GM19463 (cell line): ENCODE results near the gene FMN1.

ENCODE experiments used
- ATAC-seq: cut with Tn5 transposase; IDR thresholded peaks from one replicate; pipeline ENCODE4 v1.9.1; 2021; ENCODE audit warnings: mild to moderate bottlenecking, moderate library complexity; ENCODE audit not compliant: unreplicated experiment

The FMN1 gene

GRCh38 chr15:33021806-33022389 is 172.6 kb downstream of the FMN1 start:
- ATAC-seq = no peak

GRCh38 chr15:33019354-33019981 is 175.0 kb downstream of the FMN1 start:
- ATAC-seq = no peak

- no peak for ATAC-seq
Measured at GRCh38 chr15:33016405-33017024, 178.0 kb downstream of the FMN1 start.

- ATAC-seq = no peak
Measured at GRCh38 chr15:33014586-33014985, 179.9 kb downstream of the FMN1 start.

- ATAC-seq = no peak
Measured at GRCh38 chr15:33013827-33014445, 180.6 kb downstream of the FMN1 start.

GRCh38 chr15:33011976-33012375 is 182.5 kb downstream of the FMN1 start:
- no peak for ATAC-seq

- ATAC-seq = no peak
Measured at GRCh38 chr15:33009603-33010002, 184.9 kb downstream of the FMN1 start.

GRCh38 chr15:33009026-33009425 is 185.5 kb downstream of the FMN1 start:
- ATAC-seq = no peak

- ATAC-seq = no peak
Measured at GRCh38 chr15:33008284-33008995, 186.1 kb downstream of the FMN1 start.

- ATAC-seq = no peak
Measured at GRCh38 chr15:33007303-33007855, 187.1 kb downstream of the FMN1 start.

GRCh38 chr15:33005582-33005981 is 188.9 kb downstream of the FMN1 start:
- ATAC-seq = no peak

- no peak for ATAC-seq
Measured at GRCh38 chr15:33001926-33002325, 192.6 kb downstream of the FMN1 start.

- no peak for ATAC-seq
Measured at GRCh38 chr15:32998979-32999672, 195.4 kb downstream of the FMN1 start.

GRCh38 chr15:32998182-32998581 is 196.3 kb downstream of the FMN1 start:
- ATAC-seq = no peak

- ATAC-seq = no peak
Measured at GRCh38 chr15:32994810-32995424, 199.6 kb downstream of the FMN1 start.

- ATAC-seq = no peak
Measured at GRCh38 chr15:32993285-32993684, 201.2 kb downstream of the FMN1 start.

GRCh38 chr15:32991619-32992111 is 202.8 kb downstream of the FMN1 start:
- no peak for ATAC-seq

GRCh38 chr15:32990071-32990470 is 204.4 kb downstream of the FMN1 start:
- no peak for ATAC-seq

GRCh38 chr15:32987067-32987466 is 207.4 kb downstream of the FMN1 start:
- ATAC-seq = no peak

- no peak for ATAC-seq
Measured at GRCh38 chr15:32986147-32986546, 208.4 kb downstream of the FMN1 start.
